ENCODE data around the gene ATG5.

ATG5 gene

GRCh38 chr6:106360989-106361430 is 35.5 kb upstream of the ATG5 start:
- DNase-seq (ENCODE audit: low read depth, low spot score): no peak
- in situ Hi-C loops (cut with HindIII; ENCODE audit: low sequenced_read_pairs): no loop called here
- peak overlapping the region; percentile 37 for H3K4me3 ChIP-seq (ENCODE audit: low read depth, low read length)
- no peak for TF ChIP-seq CTCF (IDR thresholded peaks at IDR 0.05; ENCODE audit: low read depth, low read length)

- no peak for DNase-seq (ENCODE audit: low read depth, low spot score)
- peak; percentile 84 for TF ChIP-seq CTCF (IDR thresholded peaks at IDR 0.05; ENCODE audit: low read depth, low read length)
These were observed 34.9 kb upstream of the ATG5 start, which contains the start of gene CRYBG1 for GRCh38 chr6:106360410-106360988. CRYBG1 (plus strand) TSS chr6:106360717; CDS start chr6:106360909, 192 bp downstream.

GRCh38 chr6:106359959-106360409 is 34.4 kb upstream of the ATG5 start:
- no peak for DNase-seq (ENCODE audit: low read depth, low spot score)
- in situ Hi-C loops (cut with HindIII; ENCODE audit: low sequenced_read_pairs): no loop called here
- peak overlapping the region; percentile 37 for H3K4me3 ChIP-seq (ENCODE audit: low read depth, low read length)
- TF ChIP-seq CTCF (IDR thresholded peaks at IDR 0.05; ENCODE audit: low read depth, low read length): no peak

More at GRCh38 chr6:106360410-106360988, 34.9 kb upstream of the ATG5 start, which contains the start of gene CRYBG1:
- in situ Hi-C loops (cut with HindIII; ENCODE audit: low sequenced_read_pairs): no loop called here
- H3K4me3 ChIP-seq (ENCODE audit: low read depth, low read length): peak within 1 kb of the TSS; percentile 37

- H3K4me3 ChIP-seq (ENCODE audit: low read depth, low read length): no peak overlapping the region
- TF ChIP-seq CTCF (IDR thresholded peaks at IDR 0.05; ENCODE audit: low read depth, low read length): no peak
- DNase-seq (ENCODE audit: low read depth, low spot score): no peak
- in situ Hi-C loops (cut with HindIII; ENCODE audit: low sequenced_read_pairs): no loop called here
These were observed 30.8 kb upstream of the ATG5 start for GRCh38 chr6:106356378-106356777.

GRCh38 chr6:106347219-106347618 is 21.7 kb upstream of the ATG5 start:
- in situ Hi-C loops (cut with HindIII; ENCODE audit: low sequenced_read_pairs): no loop called here
- TF ChIP-seq CTCF (IDR thresholded peaks at IDR 0.05; ENCODE audit: low read depth, low read length): no peak
- DNase-seq (ENCODE audit: low read depth, low spot score): no peak

GRCh38 chr6:106339334-106340029 is 13.9 kb upstream of the ATG5 start:
- peak; percentile 69 for DNase-seq (ENCODE audit: low read depth, low spot score)
- H3K4me3 ChIP-seq (ENCODE audit: low read depth, low read length): no peak overlapping the region
- in situ Hi-C loops (cut with HindIII; ENCODE audit: low sequenced_read_pairs): no loop called here

More at GRCh38 chr6:106347219-106347618, 21.7 kb upstream of the ATG5 start:
- no peak overlapping the region for H3K4me3 ChIP-seq (ENCODE audit: low read depth, low read length)

More at GRCh38 chr6:106339334-106340029, 13.9 kb upstream of the ATG5 start:
- TF ChIP-seq CTCF (IDR thresholded peaks at IDR 0.05; ENCODE audit: low read depth, low read length): peak; percentile 88

Data from astrocyte of the spinal cord (primary cell).